ENCODE data around the gene PCLO.
A peak's percentile ranks its signal among the peaks of the same experiment; 100 is the strongest.
"Not testable (repeated sequence)": the region's sequence is repeated elsewhere in the genome, so short reads cannot be mapped to it uniquely, and the experiment has no call there.

The PCLO gene

DNA sequence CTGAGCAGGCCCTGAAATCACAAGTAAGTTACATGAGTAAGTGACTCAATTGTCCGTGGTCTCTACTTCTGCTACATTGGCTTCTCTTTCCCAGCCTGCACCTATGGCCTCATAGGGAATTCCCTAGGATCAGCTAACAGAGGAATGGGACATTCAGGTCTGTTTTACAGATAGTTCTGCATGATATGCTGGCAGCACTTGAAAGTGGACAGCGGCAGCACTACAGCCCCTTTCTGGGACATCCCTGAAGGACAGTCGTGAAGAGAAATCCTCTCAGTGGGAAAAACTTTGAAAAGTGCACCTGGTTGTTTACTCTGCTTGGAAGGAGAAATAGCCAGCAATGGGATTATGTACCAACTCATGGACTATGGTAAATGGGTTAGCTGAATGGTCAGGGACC lies 426.1 kb downstream of the PCLO start:
- no peak for DNase-seq (ENCODE audit: low read depth in 2 of 2)

DNA sequence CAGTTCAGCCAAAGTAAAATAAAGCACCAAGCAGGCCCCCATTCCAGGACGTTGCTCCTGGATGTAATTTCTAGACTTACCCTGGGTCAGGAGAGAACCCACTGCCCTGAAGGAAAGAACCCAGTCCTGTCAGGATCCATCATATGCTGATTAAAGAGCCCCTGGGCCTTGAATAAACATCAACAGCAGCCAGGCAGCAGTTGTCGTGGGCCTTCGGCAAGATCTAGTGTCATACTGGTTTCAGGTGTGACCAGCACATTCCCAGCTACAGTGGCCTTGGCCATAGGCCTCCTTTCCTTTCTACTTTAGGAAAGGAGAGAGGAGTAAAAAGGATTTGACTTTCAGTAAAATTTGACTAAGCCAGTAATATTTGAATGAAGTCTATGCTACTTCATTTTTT lies 430.0 kb downstream of the PCLO start:
- no peak for DNase-seq (ENCODE audit: low read depth in 2 of 2)

DNA sequence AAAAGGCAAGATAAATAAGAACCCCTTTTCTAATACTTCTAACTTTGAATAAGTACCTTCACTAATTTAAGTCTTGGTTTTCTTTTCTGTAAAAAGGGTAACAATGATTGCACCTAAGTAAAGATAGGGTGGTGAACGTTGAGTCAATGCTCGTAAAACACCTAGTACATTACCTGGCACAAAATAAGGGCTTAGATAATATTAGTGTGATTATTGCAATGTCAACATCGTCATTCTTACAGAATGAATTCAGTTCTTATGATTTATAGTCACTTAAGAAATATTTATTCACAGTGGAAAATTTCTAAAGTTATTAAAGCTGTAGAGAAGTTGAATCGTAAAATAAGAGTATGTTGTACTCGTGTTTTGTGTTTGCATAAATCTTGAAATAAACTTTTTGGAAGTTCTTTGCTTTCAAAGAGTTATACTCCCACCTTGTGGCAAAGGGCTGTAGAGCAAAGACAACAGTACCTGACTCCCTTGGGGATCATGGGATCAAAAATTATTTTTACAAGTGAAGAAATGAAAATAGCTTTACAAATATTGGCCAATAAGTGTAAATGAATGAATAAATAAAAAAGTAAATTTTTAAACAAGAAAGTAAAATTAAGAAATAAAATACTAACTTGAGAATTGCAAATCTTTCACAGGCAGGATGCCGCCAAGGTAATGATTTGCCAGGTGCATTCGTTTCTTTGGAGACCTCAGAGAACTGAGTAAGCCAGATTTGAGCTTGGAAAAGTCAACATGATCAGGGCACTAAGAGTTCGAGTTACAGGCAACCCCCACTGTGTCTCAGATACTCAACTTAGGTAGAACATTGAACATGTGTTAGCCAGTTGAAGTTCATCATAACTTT lies 433.3 kb downstream of the PCLO start:
- peak in 1 of 2 experiments; percentile 13 for DNase-seq (ENCODE audit: low read depth in 2 of 2)

DNA sequence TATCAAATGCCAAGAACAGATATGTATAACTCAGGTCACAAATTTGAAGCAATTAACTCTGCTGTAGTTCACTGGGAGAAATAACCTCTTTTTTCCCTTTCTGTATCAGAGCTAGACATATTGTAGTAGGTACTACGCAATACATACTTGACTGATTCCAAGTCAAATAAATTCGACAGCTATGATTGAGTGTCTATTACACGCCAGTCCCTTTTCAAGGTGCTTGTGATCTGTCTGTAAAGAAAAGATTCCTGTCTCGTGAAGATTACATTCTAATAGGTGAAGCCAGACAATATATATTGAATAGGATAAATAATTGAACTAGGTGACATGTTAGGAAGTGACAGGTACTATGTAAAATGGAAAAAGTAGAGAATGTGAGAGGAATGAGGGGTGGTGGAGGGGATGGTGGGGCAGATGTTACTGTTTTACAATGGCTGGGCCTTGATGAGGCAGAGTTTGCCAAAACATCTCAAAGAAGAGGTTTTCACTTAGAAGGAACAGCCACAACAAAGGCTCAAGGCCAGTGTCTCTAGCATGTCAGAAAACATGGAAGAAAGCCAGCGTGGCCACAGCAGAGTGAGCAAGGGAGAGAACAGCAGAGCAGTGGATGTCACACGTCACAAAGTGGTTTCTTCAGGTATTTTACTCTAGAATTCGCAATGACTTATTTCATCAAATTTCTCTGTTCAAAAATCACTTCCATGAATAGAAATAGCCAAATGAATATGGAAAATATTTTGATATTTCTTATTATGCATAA lies 436.5 kb downstream of the PCLO start:
- no peak for DNase-seq (ENCODE audit: low read depth in 2 of 2)

DNA sequence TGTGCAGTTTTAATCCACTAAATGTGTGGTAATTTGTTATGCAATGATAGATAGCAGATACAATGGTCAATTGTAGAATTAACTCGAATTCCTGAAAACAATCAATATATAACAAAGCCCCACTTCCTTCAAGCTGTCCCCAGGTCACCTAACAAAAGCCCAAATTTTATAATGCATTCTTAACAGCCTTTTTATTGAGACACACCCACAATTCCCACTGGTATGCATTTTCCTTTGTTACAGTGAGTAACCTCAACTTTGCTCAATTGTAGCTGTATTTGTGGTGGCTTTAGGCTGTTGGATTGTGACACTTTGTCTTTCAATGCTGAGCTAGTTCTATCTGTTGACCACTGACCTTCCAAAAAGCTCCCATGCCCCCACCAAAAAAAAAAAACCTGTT lies 439.3 kb downstream of the PCLO start:
- DNase-seq (ENCODE audit: low read depth in 2 of 2) = no peak

DNA sequence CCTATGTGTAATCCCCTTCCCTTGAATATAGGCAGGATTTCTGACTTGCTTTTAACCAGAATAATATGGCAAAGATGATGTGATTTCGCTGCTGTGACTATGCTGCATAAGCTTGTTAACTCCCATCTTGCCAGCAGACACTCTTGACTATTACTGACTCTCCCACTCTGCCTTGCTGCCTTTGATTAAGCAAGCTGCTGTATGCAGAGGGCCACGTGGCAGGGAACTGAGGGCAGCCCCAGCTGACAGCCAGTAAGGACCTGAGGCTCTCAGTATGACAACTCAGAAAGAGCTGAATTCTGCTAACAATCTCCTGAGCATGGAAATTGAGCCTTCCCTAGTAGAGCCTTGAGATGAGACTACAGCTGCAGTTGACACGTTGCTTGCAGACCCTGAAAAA lies 439.7 kb downstream of the PCLO start:
- no peak for DNase-seq (ENCODE audit: low read depth in 2 of 2)

DNA sequence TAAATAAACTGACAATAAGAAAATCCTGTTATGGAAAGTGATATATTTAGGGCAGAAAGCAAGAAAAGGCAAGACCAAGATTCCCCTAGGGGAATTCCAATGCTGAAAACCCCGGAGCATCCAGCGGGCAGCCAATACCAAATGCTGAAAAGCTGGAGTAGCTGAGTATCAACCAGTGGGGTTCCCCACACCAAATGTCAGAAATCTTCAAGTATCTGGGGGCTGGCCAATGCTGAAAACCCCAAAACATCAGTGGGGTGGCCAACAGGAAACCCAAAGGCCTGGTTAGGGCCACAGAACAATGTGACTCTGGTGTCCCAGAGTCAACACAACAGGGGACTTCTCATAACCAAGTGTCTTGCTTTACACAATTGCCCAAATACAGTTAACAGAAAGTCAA lies 447.3 kb downstream of the PCLO start:
- DNase-seq (ENCODE audit: low read depth in 2 of 2) = no peak

DNA sequence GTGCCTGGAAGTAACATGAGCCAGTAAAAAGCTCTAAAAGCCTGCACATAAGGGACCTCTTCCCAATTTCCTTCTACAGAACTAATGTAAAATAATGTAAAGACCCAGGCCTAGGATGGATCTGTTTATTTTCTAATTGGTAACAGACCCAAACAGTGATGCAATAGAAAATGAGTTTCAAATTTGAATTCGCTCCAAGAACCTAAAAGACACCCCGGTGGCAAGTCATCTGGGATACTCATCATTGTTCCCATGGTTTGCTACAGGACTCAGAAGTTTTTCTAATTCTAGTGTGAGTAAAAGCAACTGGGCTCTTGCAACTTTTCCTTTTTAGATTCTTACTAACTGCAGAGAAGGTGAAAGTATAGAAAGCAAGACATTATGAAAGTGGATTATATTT lies 447.8 kb downstream of the PCLO start:
- peak; percentile 52 to 55 for DNase-seq (ENCODE audit: low read depth in 2 of 2)

DNA sequence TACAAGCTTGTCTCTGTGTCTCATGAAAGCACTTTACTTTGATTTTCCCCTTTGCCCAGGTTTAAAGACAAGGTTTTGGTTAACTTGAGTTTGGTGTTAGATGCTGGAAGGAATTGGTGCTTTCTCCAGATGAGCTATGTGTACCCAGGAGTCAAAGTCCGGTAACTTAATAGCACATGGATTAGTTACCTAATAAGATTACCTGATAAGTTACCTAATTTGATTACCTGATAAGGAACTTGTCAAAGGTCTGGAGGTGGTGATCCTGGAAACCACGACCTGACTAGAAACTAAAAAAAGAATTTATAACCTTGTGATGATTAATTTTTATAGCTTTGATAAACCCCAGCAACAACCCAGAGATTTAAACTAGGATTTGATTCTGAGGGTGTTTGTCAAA lies 449.2 kb downstream of the PCLO start:
- DNase-seq (ENCODE audit: low read depth in 2 of 2) = no peak

DNA sequence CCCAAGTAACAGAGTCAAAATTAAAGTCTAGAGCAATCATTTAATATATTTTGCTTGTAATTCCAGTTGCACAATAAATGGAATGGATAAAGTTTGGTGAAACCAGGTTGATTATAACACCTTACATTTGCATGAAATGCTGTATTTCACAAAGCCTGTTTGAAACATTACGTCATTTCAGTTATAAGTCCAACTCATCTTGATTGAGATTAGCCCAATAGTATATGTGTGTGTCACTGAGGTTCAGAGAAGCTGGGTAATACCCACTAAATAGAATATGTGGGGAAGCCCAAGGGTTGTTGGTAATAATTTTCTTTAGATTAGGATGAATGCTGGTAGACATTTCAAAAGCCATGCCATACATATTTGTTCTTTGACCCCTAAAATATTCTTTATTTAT lies 456.3 kb downstream of the PCLO start:
- DNase-seq (ENCODE audit: low read depth in 2 of 2) = not testable (repeated sequence)

DNA sequence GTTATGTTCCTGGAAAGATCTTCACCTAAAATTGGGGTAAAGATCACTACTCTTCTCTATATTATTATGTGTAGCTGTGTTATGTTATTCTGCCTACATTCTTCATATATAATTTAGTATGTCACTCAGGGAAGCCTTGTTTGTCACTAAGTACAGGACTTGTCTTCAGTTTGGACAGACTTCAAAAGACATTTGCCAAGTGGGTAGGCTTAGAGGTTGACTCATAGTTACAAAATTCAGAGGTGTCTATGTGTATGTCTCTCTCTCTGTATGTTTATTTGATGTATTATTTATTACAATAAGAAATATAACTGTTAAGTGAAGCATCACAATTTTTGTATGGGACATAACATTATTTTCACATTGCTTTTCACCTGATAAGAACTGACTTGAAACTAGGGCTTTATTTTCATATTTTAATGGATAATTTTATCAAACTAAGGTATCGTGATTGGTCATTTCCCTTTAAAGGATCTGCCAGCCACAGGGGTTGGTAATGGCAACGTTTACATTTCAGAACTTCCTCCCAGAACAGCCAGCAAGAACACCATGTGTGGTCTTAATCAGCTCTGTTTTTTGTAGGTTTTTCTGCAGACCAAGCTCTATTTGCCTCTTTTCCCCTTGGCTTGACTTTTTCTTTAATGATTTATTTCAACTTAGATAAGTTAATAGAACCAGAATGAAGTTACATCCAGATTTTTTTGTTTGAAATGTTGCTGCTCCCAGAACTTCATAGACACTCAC lies 457.0 kb downstream of the PCLO start:
- no peak for DNase-seq (ENCODE audit: low read depth in 2 of 2)

DNA sequence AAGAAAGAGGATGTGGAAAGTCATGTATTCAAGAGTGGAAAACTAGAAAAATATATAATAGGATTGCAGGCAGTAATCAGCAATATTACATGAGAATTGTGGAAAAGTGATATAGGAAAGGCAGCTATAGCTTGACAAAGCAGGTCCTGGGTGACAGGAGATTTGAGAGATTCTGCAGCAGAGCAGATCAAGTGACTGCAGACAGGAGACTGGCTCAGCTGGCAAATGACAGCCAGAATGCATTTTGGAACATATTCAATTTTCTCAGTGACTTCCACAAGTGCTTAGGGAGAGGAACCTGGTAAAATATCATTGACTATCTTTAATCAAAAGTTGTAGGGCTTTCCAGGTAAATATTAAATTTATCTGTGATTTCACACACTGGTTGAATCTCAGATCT lies 458.6 kb downstream of the PCLO start:
- no peak for DNase-seq (ENCODE audit: low read depth in 2 of 2)

All from fibroblast of skin of left biceps (primary cell).